ENCODE results near the gene RNF25.

Gene RNF25

GRCh38 chr2:218627939-218628338, 43.9 kb downstream of the RNF25 start:
- no peaks in the 10 kb centered on the region for H3K9me3 Mint-ChIP-seq
- H3K27me3 Mint-ChIP-seq (ENCODE audit: low read depth) = no peaks in the 10 kb centered on the region
- no peaks in the 10 kb centered on the region for H3K36me3 Mint-ChIP-seq (ENCODE audit: low read depth)
- DNase-seq (ENCODE audit: low spot score) = no peak
- no peaks in the 10 kb centered on the region for H3K4me1 Mint-ChIP-seq (ENCODE audit: low read depth)
- no peak overlapping the region for H3K27ac Mint-ChIP-seq
- no peak overlapping the region for H3K4me3 Mint-ChIP-seq

- Mint-ChIP-seq H3K36me3 (ENCODE audit: low read depth) (no peaks in the 10 kb centered on the region), H3K4me3 (no peak overlapping the region), H3K27ac (no peak overlapping the region), H3K9me3 (no peaks in the 10 kb centered on the region), H3K27me3 (ENCODE audit: low read depth) (no peaks in the 10 kb centered on the region), H3K4me1 (ENCODE audit: low read depth) (no peaks in the 10 kb centered on the region)
- no peak for DNase-seq (ENCODE audit: low spot score)
Observed at GRCh38 chr2:218626369-218626768, 45.4 kb downstream of the RNF25 start.

- no peaks in the 10 kb centered on the region for H3K4me1 Mint-ChIP-seq (ENCODE audit: low read depth)
- no peak for DNase-seq (ENCODE audit: low spot score)
- no peaks in the 10 kb centered on the region for H3K9me3 Mint-ChIP-seq
- no peak overlapping the region for H3K4me3 Mint-ChIP-seq
- H3K27ac Mint-ChIP-seq = no peak overlapping the region
- no peaks in the 10 kb centered on the region for H3K36me3 Mint-ChIP-seq (ENCODE audit: low read depth)
- H3K27me3 Mint-ChIP-seq (ENCODE audit: low read depth) = no peaks in the 10 kb centered on the region
Observed at GRCh38 chr2:218623366-218623705, 48.5 kb downstream of the RNF25 start.

- no peaks in the 10 kb centered on the region for H3K27me3 Mint-ChIP-seq (ENCODE audit: low read depth)
- no peaks in the 10 kb centered on the region for H3K4me1 Mint-ChIP-seq (ENCODE audit: low read depth)
- no peak overlapping the region for H3K4me3 Mint-ChIP-seq
- H3K9me3 Mint-ChIP-seq = no peaks in the 10 kb centered on the region
- DNase-seq (ENCODE audit: low spot score) = no peak
- H3K27ac Mint-ChIP-seq = no peak overlapping the region
- no peaks in the 10 kb centered on the region for H3K36me3 Mint-ChIP-seq (ENCODE audit: low read depth)
Observed at GRCh38 chr2:218622606-218623365, 49.0 kb downstream of the RNF25 start.

- Mint-ChIP-seq H3K27me3 (ENCODE audit: low read depth) (no peaks in the 10 kb centered on the region), H3K36me3 (ENCODE audit: low read depth) (no peaks in the 10 kb centered on the region), H3K27ac (no peak overlapping the region), H3K9me3 (no peaks in the 10 kb centered on the region), H3K4me1 (ENCODE audit: low read depth) (no peaks in the 10 kb centered on the region), H3K4me3 (no peak overlapping the region)
- DNase-seq (ENCODE audit: low spot score) = no peak
Observed at GRCh38 chr2:218621007-218621406, 50.8 kb downstream of the RNF25 start.

- DNase-seq (ENCODE audit: low spot score) = no peak
- Mint-ChIP-seq H3K4me1 (ENCODE audit: low read depth) (no peaks in the 10 kb centered on the region), H3K27ac (no peak overlapping the region), H3K9me3 (no peaks in the 10 kb centered on the region), H3K4me3 (no peak overlapping the region), H3K36me3 (ENCODE audit: low read depth) (no peaks in the 10 kb centered on the region), H3K27me3 (ENCODE audit: low read depth) (no peaks in the 10 kb centered on the region)
Observed at GRCh38 chr2:218618102-218618860, 53.5 kb downstream of the RNF25 start.

- H3K9me3 Mint-ChIP-seq = no peaks in the 10 kb centered on the region
- H3K27me3 Mint-ChIP-seq (ENCODE audit: low read depth) = no peaks in the 10 kb centered on the region
- no peak overlapping the region for H3K4me3 Mint-ChIP-seq
- DNase-seq (ENCODE audit: low spot score) = no peak
- H3K4me1 Mint-ChIP-seq (ENCODE audit: low read depth) = no peaks in the 10 kb centered on the region
- H3K27ac Mint-ChIP-seq = no peak overlapping the region
- H3K36me3 Mint-ChIP-seq (ENCODE audit: low read depth) = no peaks in the 10 kb centered on the region
Observed at GRCh38 chr2:218615868-218616315, 55.9 kb downstream of the RNF25 start.

Data from T-helper 2 cell treated with Interferon-gamma antibody and Interleukin-4, amounts not matched to agents 5 μg/mL and 100 μg/mL, for 36 hours (primary cell).